ENCODE data around the gene NCF4.

- TF ChIP-seq POLR2A (IDR thresholded peaks at IDR 0.05; ENCODE audit: low read depth, low read length): no peak
- no peak for TF ChIP-seq TAF1 (IDR thresholded peaks at IDR 0.05; ENCODE audit: borderline replicate concordance, low read depth, low read length)
These were observed 43.6 kb downstream of the NCF4 start for GRCh38 chr22:36904260-36904880.
